H1 (cell line): ENCODE data around the gene PLEKHH3.

ENCODE experiments used
- CBX8 ChIP-seq: fragments of 300-800, 300-1000 bp; sonication (generic); IDR thresholded peaks from 2 replicates; pipeline ENCODE4 v1.7.1; 2016; ENCODE audit warnings: low read depth, low read length, borderline replicate concordance
- CHD2 ChIP-seq: IDR thresholded peaks from 2 replicates; pipeline ENCODE4 v1.6.1; 2012; ENCODE audit warnings: low read length, improper control_type of control experiment
- CTCF ChIP-seq, 3 experiments: IDR thresholded peaks; 1 replicate in 2 of 3; 2 replicates in 1 of 3; pipeline versions ENCODE4 v1.5.1 to v1.6.1; 2011; ENCODE audit warnings: low read length in 3 of 3, mild to moderate bottlenecking in 3 of 3, inconsistent platforms in 2 of 3, low read depth in 1 of 3, moderate library complexity in 1 of 3; ENCODE audit not compliant: insufficient read depth in 1 of 3; ENCODE audit errors: control extremely low read depth in 1 of 3
- EZH2 ChIP-seq: fragments of 200-600 bp; sonication (generic); IDR thresholded peaks from 2 replicates; pipeline ENCODE4 v1.7.1; 2012; ENCODE audit warnings: low read depth, mild to moderate bottlenecking, moderate library complexity, low read length, inconsistent platforms; ENCODE audit not compliant: severe bottlenecking
- NRF1 ChIP-seq: IDR thresholded peaks from 2 replicates; pipeline ENCODE4 v1.6.1; 2011; ENCODE audit warnings: mild to moderate bottlenecking, low read depth, low read length, improper control_type of control experiment
- POLR2A ChIP-seq, 2 experiments: IDR thresholded peaks; 1 replicate in 1 of 2; 2 replicates in 1 of 2; pipeline ENCODE4 v1.6.1; 2011; ENCODE audit warnings: low read depth in 2 of 2, low read length in 2 of 2, mild to moderate bottlenecking in 2 of 2; ENCODE audit errors: control extremely low read depth in 1 of 2
- RFX5 ChIP-seq: IDR thresholded peaks from 2 replicates; pipeline ENCODE4 v1.6.1; 2011; ENCODE audit warnings: low read depth, low read length, improper control_type of control experiment, borderline replicate concordance
- SIX5 ChIP-seq: IDR thresholded peaks from 2 replicates; pipeline ENCODE4 v1.6.1; 2011; ENCODE audit warnings: mild to moderate bottlenecking, low read depth, low read length
- SP1 ChIP-seq: IDR thresholded peaks from 2 replicates; pipeline ENCODE4 v1.6.1; 2011; ENCODE audit warnings: low read depth, low read length
- SRF ChIP-seq: IDR thresholded peaks from 2 replicates; pipeline ENCODE4 v1.6.1; 2011; ENCODE audit warnings: mild to moderate bottlenecking, low read depth, low read length, moderate library complexity
- TAF1 ChIP-seq: IDR thresholded peaks from 2 replicates; pipeline ENCODE4 v1.6.1; 2011; ENCODE audit warnings: mild to moderate bottlenecking, low read depth, low read length

GRCh38 chr17:42642336-42642735 is 34.5 kb downstream of the PLEKHH3 start:
- no peak for TF ChIP-seq CTCF (IDR thresholded peaks at IDR 0.05; ENCODE audit: control extremely low read depth in 1 of 3, insufficient read depth in 1 of 3, low read depth in 1 of 3, low read length in 3 of 3)
- no peak for TF ChIP-seq SP1
- TF ChIP-seq RFX5 = no peak
- TF ChIP-seq EZH2 = no peak
- TF ChIP-seq CBX8 = no peak
- TF ChIP-seq CHD2 = no peak
- TF ChIP-seq TAF1 = no peak
- no peak for TF ChIP-seq SRF
- TF ChIP-seq POLR2A (IDR thresholded peaks at IDR 0.05; ENCODE audit: control extremely low read depth in 1 of 2, low read depth in 2 of 2, low read length in 2 of 2) = no peak
- no peak for TF ChIP-seq SIX5
- no peak for TF ChIP-seq NRF1
